ENCODE data around the gene PLXNC1.

- TF ChIP-seq CTCF (IDR thresholded peaks at IDR 0.05) (no peak), EZH2 (IDR thresholded peaks at IDR 0.05; ENCODE audit: borderline replicate concordance, insufficient read depth, low read depth, low read length, poor library complexity, severe bottlenecking) (no peak)
Measured at GRCh38 chr12:94305130-94305957, 157.0 kb downstream of the PLXNC1 start.

Measured in B cell (primary cell).